IMR-90 (cell line): Measurements from ENCODE around the gene SLC8A1. TPM values are rescaled to one million over a fixed set of nuclear protein-coding genes. Genes with fewer than 3 reads are reported as not detected.
A peak's percentile ranks its signal among the peaks of the same experiment; 100 is the strongest.

Source experiments
- ATAC-seq: fragments of 200-7000 bp; cut with Tn5 transposase; 2 replicates; pipeline ENCODE4 v1.9.1; 2020; ENCODE audit warnings: low read depth, mild to moderate bottlenecking, moderate library complexity
- BruUV-seq: library from RNA; stranded (reverse); fragments of 400-500 nt; replicated peaks from 2 replicates; lab custom pipeline; 2021; lab: Mats Ljungman, UMichigan
- CTCF ChIA-PET: fragments of 300-600 bp; formaldehyde crosslinking; extraction: SDS; loops from one replicate; lab custom pipeline; 2021; ENCODE audit warnings: antibody characterized with exemption; lab: Yijun Ruan, JAX
- POLR2A ChIA-PET: fragments of 300-600 bp; sonication (Branson Sonifier 250); formaldehyde crosslinking; loops from one replicate; lab custom pipeline; 2022; ENCODE audit warnings: antibody characterized with exemption; ENCODE audit not compliant: unreplicated experiment; lab: Charles Lee
- DNase-seq: peaks from one replicate; pipeline ENCODE4 v3.0.0; 2013
- H2AFZ ChIP-seq: replicated peaks from 2 replicates; pipeline ENCODE3; 2013; ENCODE audit warnings: low read length, mild to moderate bottlenecking; ENCODE audit not compliant: poor library complexity
- H2AK5ac ChIP-seq: 2 replicates; pipeline ENCODE4 v1.6.1; 2013; ENCODE audit warnings: low read depth, low read length, inconsistent platforms
- H2AK9ac ChIP-seq: replicated peaks from 2 replicates; pipeline ENCODE3; 2013; ENCODE audit warnings: mild to moderate bottlenecking, low read depth, low read length, moderate library complexity; ENCODE audit not compliant: poor library complexity
- H2BK120ac ChIP-seq: 2 replicates; pipeline ENCODE4 v1.6.1; 2013; ENCODE audit warnings: low read depth, low read length, inconsistent platforms
- H2BK15ac ChIP-seq: 3 replicates; pipeline ENCODE4 v1.6.1; 2013; ENCODE audit warnings: low read depth, low read length, inconsistent platforms
- H2BK20ac ChIP-seq: 2 replicates; pipeline ENCODE4 v1.6.1; 2013; ENCODE audit warnings: low read depth, mild to moderate bottlenecking, inconsistent platforms, low read length, moderate library complexity
- H2BK5ac ChIP-seq: 2 replicates; pipeline ENCODE4 v1.6.1; 2013; ENCODE audit warnings: mild to moderate bottlenecking, low read depth, low read length, inconsistent platforms; ENCODE audit not compliant: poor library complexity, severe bottlenecking
- H3K14ac ChIP-seq: replicated peaks from 2 replicates; pipeline ENCODE4 v1.6.1; 2013; ENCODE audit warnings: low read depth, low read length, inconsistent platforms
- H3K18ac ChIP-seq: 2 replicates; pipeline ENCODE4 v1.6.1; 2013; ENCODE audit warnings: low read depth, low read length, control low read depth
- H3K23ac ChIP-seq: 2 replicates; pipeline ENCODE4 v1.6.1; 2013; ENCODE audit warnings: low read depth, low read length, inconsistent platforms
- H3K27ac ChIP-seq: 2 replicates; pipeline ENCODE4 v1.5.1; 2013; ENCODE audit warnings: mild to moderate bottlenecking, control low read depth, low read length; ENCODE audit not compliant: insufficient read depth
- H3K27me3 ChIP-seq: 2 replicates; pipeline ENCODE4 v1.6.1; 2013; ENCODE audit warnings: low read length; ENCODE audit not compliant: control insufficient read depth, insufficient read depth
- H3K36me3 ChIP-seq: 2 replicates; pipeline ENCODE4 v1.6.1; 2013; ENCODE audit warnings: low read length, mixed read lengths; ENCODE audit not compliant: control insufficient read depth, insufficient read depth
- H3K4ac ChIP-seq: 2 replicates; pipeline ENCODE4 v1.6.1; 2013; ENCODE audit warnings: low read depth, low read length, inconsistent platforms
- H3K4me1 ChIP-seq: 2 replicates; pipeline ENCODE4 v1.6.1; 2013; ENCODE audit warnings: low read length, mixed read lengths; ENCODE audit not compliant: control insufficient read depth, insufficient read depth
- H3K4me2 ChIP-seq: 2 replicates; pipeline ENCODE4 v1.6.1; 2013; ENCODE audit warnings: low read depth, mild to moderate bottlenecking, control low read depth, low read length, moderate library complexity
- H3K4me3 ChIP-seq: 2 replicates; pipeline ENCODE4 v1.5.1; 2013; ENCODE audit warnings: low read depth, mild to moderate bottlenecking, control low read depth, low read length, moderate library complexity; ENCODE audit not compliant: insufficient read depth
- H3K56ac ChIP-seq: 2 replicates; pipeline ENCODE4 v1.6.1; 2013; ENCODE audit warnings: low read length, inconsistent platforms; ENCODE audit not compliant: insufficient read depth; ENCODE audit errors: extremely low read depth
- H3K79me1 ChIP-seq, 2 experiments: 2 replicates each; pipeline ENCODE4 v1.6.1; 2013; ENCODE audit warnings: low read length in 2 of 2, inconsistent platforms in 1 of 2, low read depth in 1 of 2
- H3K9ac ChIP-seq: 2 replicates; pipeline ENCODE4 v1.6.1; 2013; ENCODE audit warnings: low read depth, low read length, control low read depth
- H3K9me1 ChIP-seq: 2 replicates; pipeline ENCODE4 v1.6.1; 2013; ENCODE audit warnings: low read length, inconsistent platforms; ENCODE audit not compliant: insufficient read depth
- H3K9me3 ChIP-seq: 2 replicates; pipeline ENCODE4 v1.6.1; 2013; ENCODE audit warnings: low read length; ENCODE audit not compliant: control insufficient read depth, insufficient read depth
- H4K20me1 ChIP-seq: 2 replicates; pipeline ENCODE4 v1.6.1; 2013; ENCODE audit warnings: low read length, inconsistent platforms; ENCODE audit not compliant: insufficient read depth
- H4K5ac ChIP-seq: 2 replicates; pipeline ENCODE4 v1.6.1; 2013; ENCODE audit warnings: mild to moderate bottlenecking, low read depth, low read length, control low read depth
- H4K8ac ChIP-seq, 2 experiments: 2 replicates each; pipeline ENCODE4 v1.6.1; 2013; ENCODE audit warnings: low read depth in 2 of 2, low read length in 2 of 2, control low read depth in 1 of 2, inconsistent platforms in 1 of 2
- H4K91ac ChIP-seq: 2 replicates; pipeline ENCODE4 v1.6.1; 2013; ENCODE audit warnings: low read depth, low read length, inconsistent platforms; ENCODE audit not compliant: insufficient read depth
- CHD1 ChIP-seq: IDR thresholded peaks from 2 replicates; pipeline ENCODE4 v1.6.1; 2012; ENCODE audit warnings: low read depth, low read length, improper control_type of control experiment
- MAFK ChIP-seq: IDR thresholded peaks from 2 replicates; pipeline ENCODE4 v1.6.1; 2012; ENCODE audit warnings: low read depth, low read length, improper control_type of control experiment
- MAZ ChIP-seq: IDR thresholded peaks from 2 replicates; pipeline ENCODE4 v1.6.1; 2012; ENCODE audit warnings: low read depth, mild to moderate bottlenecking, low read length, improper control_type of control experiment, moderate library complexity, borderline replicate concordance
- MXI1 ChIP-seq: IDR thresholded peaks from 2 replicates; pipeline ENCODE4 v1.6.1; 2012; ENCODE audit warnings: low read depth, mild to moderate bottlenecking, low read length, moderate library complexity, borderline replicate concordance
- POLR2A ChIP-seq: IDR thresholded peaks from 2 replicates; pipeline ENCODE4 v1.6.1; 2012; ENCODE audit warnings: mild to moderate bottlenecking, low read depth, low read length
- WGBS, 2 experiments: methylation state at CpG; one replicate each; pipeline versions ENCODE4 v1.1.5 to v1.1.7; 2013; ENCODE audit warnings: missing lambda C conversion rate in 2 of 2; ENCODE audit not compliant: insufficient read length in 1 of 2; ENCODE audit errors: extremely low coverage in 2 of 2; 5-methylcytosine and 5-hydroxymethylcytosine counted together
- dilution Hi-C: fragments of 300-500 bp; cut with HindIII; formaldehyde crosslinking; loops from one replicate; pipeline ENCODE4 v1.14.3; 2018; ENCODE audit warnings: low sequenced_read_pairs; ENCODE audit not compliant: unreplicated experiment
- in situ Hi-C: fragments of 300-500 bp; cut with MboI; formaldehyde crosslinking; loops from 3 replicates; pipeline ENCODE4 v1.14.3; 2019; ENCODE audit warnings: low sequenced_read_pairs, inconsistent platforms, mixed read lengths
- intact Hi-C: fragments of 100-400 bp; cut with micrococcal nuclease; formaldehyde crosslinking; loops from 2 replicates; pipeline ENCODE4 v1.10.0; 2022
- polyA plus RNA-seq, 3 experiments: library from polyadenylated mRNA; depleted of rRNA; stranded (reverse); fragments of >200 nt; gene quantifications; 2 replicates each; pipeline ENCODE4 v1.2.3, GENCODE V29; 2012; ENCODE audit warnings: low replicate concordance in 1 of 3
- total RNA-seq: library from RNA; depleted of rRNA; stranded (reverse); fragments of >200 nt; gene quantifications from 2 replicates; pipeline ENCODE4 v1.2.3, GENCODE V29; 2012

The SLC8A1 gene
- total and polyA plus RNA-seq, 2 of the 4 experiments (the other 2 are of a cell fraction), result 7.7 to 57.0 TPM

DNA sequence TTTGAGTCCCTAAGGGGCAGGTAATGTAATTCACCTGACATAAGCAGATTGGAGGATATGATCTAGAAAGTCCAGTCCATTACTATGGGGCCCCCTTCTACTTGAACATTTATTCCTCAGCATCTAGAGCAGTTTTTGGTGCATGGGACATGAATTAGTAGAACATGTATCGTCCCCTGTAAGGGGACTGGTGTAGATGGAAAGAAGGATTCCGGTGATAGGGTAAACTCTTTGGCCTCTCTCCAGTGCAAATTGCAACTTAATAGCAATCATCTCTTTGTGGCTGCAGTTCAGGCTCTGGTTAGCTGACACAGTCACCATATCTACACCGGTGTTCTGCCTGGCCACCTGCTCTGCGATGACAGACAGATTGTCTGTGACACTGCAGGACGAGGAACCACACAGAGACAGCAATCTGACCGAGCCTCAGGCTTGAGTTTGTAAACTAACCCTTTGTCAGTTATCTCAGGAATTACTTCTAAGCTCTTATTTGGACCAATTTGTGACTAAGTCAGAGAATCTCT is 6.4 kb upstream of the SLC8A1 start:
- ChIA-PET POLR2A (no interaction called here), CTCF (interaction anchor here (0.7 kb wide), 1 partner anchor 337 kb away, joined by 3 read pairs; no protein-coding TSS in a partner anchor)
- in situ Hi-C loops, result loop anchor here (10.0 kb wide), 1 partner anchor 554 kb away; no protein-coding TSS in a partner anchor
- H2AK5ac ChIP-seq, result peak overlapping the region; percentile 52
- H4K5ac ChIP-seq, result no peak overlapping the region
- dilution Hi-C loops, result no loop called here
- TF ChIP-seq MAZ (no peak), POLR2A (no peak), CHD1 (no peak), MXI1 (no peak), MAFK (0 out of 2 replicates have a peak, but pooled peaks have one; percentile 0)
- no CpG with 5 or more reads among the region's 6 CpGs for WGBS, 2 experiments
- H3K9ac ChIP-seq, result no peak overlapping the region
- no peak overlapping the region for H2BK120ac ChIP-seq
- no peaks in the 10 kb centered on the region for H4K20me1 ChIP-seq
- H3K4me2 ChIP-seq, result peak overlapping the region; percentile 13; the same call in 1 of the 2 replicates
- peak overlapping the region; percentile 37; the same call in 1 of the 2 replicates for H3K14ac ChIP-seq
- H3K9me3 ChIP-seq, result no peaks in the 10 kb centered on the region
- no peak overlapping the region for H3K27ac ChIP-seq
- H3K4ac ChIP-seq, result no peak overlapping the region
- no peak for DNase-seq
- no peak overlapping the region for H4K8ac ChIP-seq
- no peaks in the 10 kb centered on the region for H3K27me3 ChIP-seq
- BruUV-seq, result no TSS peak
- H2AFZ ChIP-seq, result no peak overlapping the region
- no peak overlapping the region for H2BK15ac ChIP-seq
- no peak overlapping the region for H2BK20ac ChIP-seq
- no peak overlapping the region for H2AK9ac ChIP-seq
- H3K79me1 ChIP-seq, result no peaks in the 10 kb centered on the region
- H3K23ac ChIP-seq, result 0 out of 2 replicates have a peak overlapping the region, but pooled peaks have one; percentile 52
- no peak overlapping the region for H4K91ac ChIP-seq
- H3K36me3 ChIP-seq, result no peaks in the 10 kb centered on the region
- H3K18ac ChIP-seq, result no peak overlapping the region
- H2BK5ac ChIP-seq, result no peak overlapping the region
- H3K4me1 ChIP-seq, result peaks cover 9% of the 10 kb centered on the region
- ATAC-seq, result no peak
- H3K9me1 ChIP-seq, result peaks cover 3% of the 10 kb centered on the region; the same call in 1 of the 2 replicates
- H3K56ac ChIP-seq, result no peak overlapping the region
- no peak overlapping the region for H3K4me3 ChIP-seq
- intact Hi-C loops, result loop anchor here (10.0 kb wide), 1 partner anchor 424 kb away; no protein-coding TSS in a partner anchor
